ENCODE results near the gene GNPTG. TPM values are rescaled to one million over a fixed set of nuclear protein-coding genes. Genes with fewer than 3 reads are reported as not detected.
A peak's percentile ranks its signal among the peaks of the same experiment; 100 is the strongest.

GNPTG gene
- total RNA-seq, 2 experiments from 2014 or later = 43.2 to 46.5 TPM

GRCh38 chr16:1333149-1333812, 18.4 kb upstream of the GNPTG start, which contains the start of gene BAIAP3:
Gene BAIAP3, plus strand, starts transcription at chr16:1333645. Its CDS starts 4,905 bp downstream, at chr16:1338550.
- no peak within 1 kb of the TSS for H3K27ac Mint-ChIP-seq
- H3K36me3 Mint-ChIP-seq = no peaks in the 10 kb centered on the region
- H3K4me3 Mint-ChIP-seq = no peak within 1 kb of the TSS

GRCh38 chr16:1333854-1334700, 17.7 kb upstream of the GNPTG start:
- Mint-ChIP-seq H3K4me3 (no peak overlapping the region), H3K27me3 (peaks cover 32% of the 10 kb centered on the region), H3K27ac (no peak overlapping the region), H3K36me3 (no peaks in the 10 kb centered on the region), H3K9me3 (no peaks in the 10 kb centered on the region), H3K4me1 (peaks cover 3% of the 10 kb centered on the region)
- no peak for DNase-seq
- ATAC-seq (ENCODE audit: low read depth) = no peak
- POLR2A ChIA-PET = interaction anchor here (2.2 kb wide), 1 partner anchor 25 kb away, joined by 9 read pairs; the partner anchor contains the start of gene UBE2I

More at GRCh38 chr16:1333149-1333812, 18.4 kb upstream of the GNPTG start, which contains the start of gene BAIAP3:
- POLR2A ChIA-PET = interaction anchor here (1.0 to 2.2 kb wide), 3 partner anchors 10 to 24 kb away, joined by 4 to 9 read pairs (median 4); partner anchors contain the start of gene UBE2I
- H3K27me3 Mint-ChIP-seq = peaks cover 32% of the 10 kb centered on the region
- H3K9me3 Mint-ChIP-seq = no peaks in the 10 kb centered on the region
- DNase-seq (peak; percentile 77), ATAC-seq (ENCODE audit: low read depth) (peak; percentile 53)
- peaks cover 3% of the 10 kb centered on the region for H3K4me1 Mint-ChIP-seq

- peaks cover 32% of the 10 kb centered on the region for H3K27me3 Mint-ChIP-seq
- H3K9me3 Mint-ChIP-seq = no peaks in the 10 kb centered on the region
- H3K4me1 Mint-ChIP-seq = peaks cover 3% of the 10 kb centered on the region
- no peaks in the 10 kb centered on the region for H3K36me3 Mint-ChIP-seq
- DNase-seq (no peak), ATAC-seq (ENCODE audit: low read depth) (no peak)
- POLR2A ChIA-PET = interaction anchor here (0.8 to 1.0 kb wide), 2 partner anchors 14 to 30 kb away, joined by 3 read pairs; no protein-coding TSS in a partner anchor
- H3K4me3 Mint-ChIP-seq = no peak overlapping the region
- H3K27ac Mint-ChIP-seq = no peak overlapping the region
Observed at GRCh38 chr16:1334739-1335138, 17.0 kb upstream of the GNPTG start.

GRCh38 chr16:1335211-1335971, 16.3 kb upstream of the GNPTG start:
- Mint-ChIP-seq H3K4me1 (peaks cover 3% of the 10 kb centered on the region), H3K27ac (no peak overlapping the region), H3K4me3 (no peak overlapping the region), H3K36me3 (no peaks in the 10 kb centered on the region), H3K27me3 (peaks cover 32% of the 10 kb centered on the region), H3K9me3 (no peaks in the 10 kb centered on the region)
- DNase-seq = no peak
- POLR2A ChIA-PET = interaction anchor here (0.7 to 1.4 kb wide), 4 partner anchors 14 to 31 kb away, joined by 3 to 5 read pairs (median 3); partner anchors contain the start of gene UBE2I
- ATAC-seq (ENCODE audit: low read depth) = no peak

GRCh38 chr16:1335996-1336395, 15.7 kb upstream of the GNPTG start:
- Mint-ChIP-seq H3K36me3 (no peaks in the 10 kb centered on the region), H3K27ac (no peak overlapping the region), H3K4me3 (no peak overlapping the region), H3K9me3 (no peaks in the 10 kb centered on the region), H3K27me3 (peaks cover 32% of the 10 kb centered on the region), H3K4me1 (peaks cover 3% of the 10 kb centered on the region)
- no peak for DNase-seq
- no peak for ATAC-seq (ENCODE audit: low read depth)
- POLR2A ChIA-PET = interaction anchor here (0.7 to 1.4 kb wide), 3 partner anchors 13 to 30 kb away, joined by 3 to 5 read pairs (median 3); partner anchors contain the start of gene UBE2I

GRCh38 chr16:1336619-1337018, 15.1 kb upstream of the GNPTG start:
- Mint-ChIP-seq H3K27me3 (peaks cover 27% of the 10 kb centered on the region), H3K27ac (no peak overlapping the region), H3K9me3 (no peaks in the 10 kb centered on the region), H3K4me1 (peaks cover 2% of the 10 kb centered on the region), H3K4me3 (no peak overlapping the region), H3K36me3 (no peaks in the 10 kb centered on the region)
- ATAC-seq (ENCODE audit: low read depth) (no peak), DNase-seq (no peak)
- POLR2A ChIA-PET = interaction anchor here (1.4 kb wide), 1 partner anchor 27 kb away, joined by 5 read pairs; the partner anchor contains the start of gene UBE2I

- Mint-ChIP-seq H3K36me3 (no peaks in the 10 kb centered on the region), H3K4me3 (no peak overlapping the region), H3K4me1 (peaks cover 3% of the 10 kb centered on the region), H3K27ac (no peak overlapping the region), H3K27me3 (peaks cover 20% of the 10 kb centered on the region), H3K9me3 (no peaks in the 10 kb centered on the region)
- POLR2A ChIA-PET = no interaction called here
- DNase-seq (no peak), ATAC-seq (ENCODE audit: low read depth) (no peak)
Observed at GRCh38 chr16:1337486-1337885, 14.2 kb upstream of the GNPTG start.

GRCh38 chr16:1338119-1338730, 13.5 kb upstream of the GNPTG start:
- H3K36me3 Mint-ChIP-seq = no peaks in the 10 kb centered on the region
- H3K4me1 Mint-ChIP-seq = peaks cover 6% of the 10 kb centered on the region
- POLR2A ChIA-PET = no interaction called here
- ATAC-seq (ENCODE audit: low read depth) = no peak
- no peak overlapping the region for H3K4me3 Mint-ChIP-seq
- H3K27ac Mint-ChIP-seq = no peak overlapping the region
- no peak for DNase-seq
- H3K9me3 Mint-ChIP-seq = no peaks in the 10 kb centered on the region
- H3K27me3 Mint-ChIP-seq = peaks cover 17% of the 10 kb centered on the region

GRCh38 chr16:1338855-1339675, 12.7 kb upstream of the GNPTG start:
- POLR2A ChIA-PET = no interaction called here
- DNase-seq = no peak
- H3K9me3 Mint-ChIP-seq = no peaks in the 10 kb centered on the region

GRCh38 chr16:1340730-1341494, 10.8 kb upstream of the GNPTG start:
- POLR2A ChIA-PET = no interaction called here

More at GRCh38 chr16:1338855-1339675, 12.7 kb upstream of the GNPTG start:
- no peak overlapping the region for H3K27ac Mint-ChIP-seq
- peaks cover 17% of the 10 kb centered on the region for H3K27me3 Mint-ChIP-seq
- no peak for ATAC-seq (ENCODE audit: low read depth)
- no peaks in the 10 kb centered on the region for H3K36me3 Mint-ChIP-seq
- peaks cover 9% of the 10 kb centered on the region for H3K4me1 Mint-ChIP-seq
- no peak overlapping the region for H3K4me3 Mint-ChIP-seq

More at GRCh38 chr16:1340730-1341494, 10.8 kb upstream of the GNPTG start:
- peaks cover 9% of the 10 kb centered on the region for H3K4me1 Mint-ChIP-seq
- no peak overlapping the region for H3K27ac Mint-ChIP-seq
- H3K4me3 Mint-ChIP-seq = no peak overlapping the region
- no peaks in the 10 kb centered on the region for H3K9me3 Mint-ChIP-seq
- no peak for ATAC-seq (ENCODE audit: low read depth)
- DNase-seq = no peak
- H3K36me3 Mint-ChIP-seq = no peaks in the 10 kb centered on the region
- H3K27me3 Mint-ChIP-seq = peaks cover 3% of the 10 kb centered on the region

Measured in activated naive CD8-positive, alpha-beta T cell treated with anti-CD3 and anti-CD28 coated beads, Interleukin-2, amount 10 ng/mL, durations not matched to agents 7 days and 5 days (primary cell).